Transverse colon (tissue), 4 donors: ENCODE measurements around the gene ARID3C.

Experiments
- EP300 ChIP-seq: sonication (generic); formaldehyde crosslinking; IDR thresholded peaks from one replicate; pipeline ENCODE4 v1.6.1; 2017; ENCODE audit warnings: antibody characterized with exemption, low read depth
- POLR2A ChIP-seq: fragments of 450-650 bp; IDR thresholded peaks from one replicate; pipeline ENCODE4 v1.6.1; 2016; ENCODE audit warnings: antibody characterized with exemption, mild to moderate bottlenecking, moderate library complexity
- POLR2AphosphoS5 ChIP-seq, 3 donors: sonication (generic); formaldehyde crosslinking; IDR thresholded peaks; one replicate each; pipeline ENCODE4 v1.6.1; 2016; ENCODE audit warnings: antibody characterized with exemption in 3 of 3
- TF ChIP-seq, protein P1 (sequence below), 5 experiments: fragments of 200-600 bp in 3 of 5; fragments of 450-650 bp in 2 of 5; sonication (generic) in 3 of 5; IDR thresholded peaks; 1 replicate in 2 of 5; 2 replicates in 3 of 5; pipeline ENCODE4 v1.5.1; 2016 to 2017; ENCODE audit warnings: antibody characterized with exemption in 5 of 5, inconsistent platforms in 3 of 5, mild to moderate bottlenecking in 2 of 5, moderate library complexity in 1 of 5

DNA sequence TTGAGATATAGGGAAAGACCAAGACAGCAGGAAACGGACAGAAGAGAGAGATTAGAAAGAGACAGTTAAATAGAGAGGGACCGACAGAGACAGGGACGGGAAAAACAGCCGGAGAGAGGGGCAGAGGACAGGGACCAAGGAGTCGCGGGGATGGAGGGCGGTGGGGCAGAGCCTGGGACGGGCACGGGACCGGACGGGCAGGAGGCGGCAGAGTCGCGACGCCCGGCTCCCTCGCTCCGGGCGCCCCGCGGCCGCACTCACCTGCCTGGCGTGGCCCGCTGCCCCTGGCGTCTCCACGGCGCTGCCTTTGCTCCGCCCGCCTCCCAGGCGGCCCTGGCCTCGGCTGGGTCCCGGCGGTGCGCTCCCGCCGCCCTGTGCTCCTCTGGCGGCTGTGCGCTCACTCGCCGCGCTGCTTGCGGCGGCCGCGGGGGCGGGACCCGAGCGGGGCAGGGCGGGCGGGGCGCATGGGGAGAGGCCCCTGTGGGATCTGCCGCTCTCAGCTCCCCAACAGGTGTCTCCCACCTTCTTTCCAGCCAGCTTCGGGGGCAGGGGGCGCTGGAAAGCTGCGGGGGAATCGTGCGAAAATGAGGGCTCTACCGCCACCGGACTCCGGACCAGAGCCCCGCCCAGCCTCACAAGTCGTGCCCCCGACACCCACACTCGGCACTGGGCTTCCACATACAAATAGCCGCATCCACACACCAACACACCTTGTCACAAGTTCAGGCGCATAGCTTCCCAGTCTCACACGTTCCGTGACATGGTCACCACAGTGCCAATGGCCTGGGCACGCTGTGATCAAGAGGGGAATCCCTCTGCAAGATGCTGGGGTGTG is at the start of gene ARID3C:
- TF ChIP-seq, protein P1, sequence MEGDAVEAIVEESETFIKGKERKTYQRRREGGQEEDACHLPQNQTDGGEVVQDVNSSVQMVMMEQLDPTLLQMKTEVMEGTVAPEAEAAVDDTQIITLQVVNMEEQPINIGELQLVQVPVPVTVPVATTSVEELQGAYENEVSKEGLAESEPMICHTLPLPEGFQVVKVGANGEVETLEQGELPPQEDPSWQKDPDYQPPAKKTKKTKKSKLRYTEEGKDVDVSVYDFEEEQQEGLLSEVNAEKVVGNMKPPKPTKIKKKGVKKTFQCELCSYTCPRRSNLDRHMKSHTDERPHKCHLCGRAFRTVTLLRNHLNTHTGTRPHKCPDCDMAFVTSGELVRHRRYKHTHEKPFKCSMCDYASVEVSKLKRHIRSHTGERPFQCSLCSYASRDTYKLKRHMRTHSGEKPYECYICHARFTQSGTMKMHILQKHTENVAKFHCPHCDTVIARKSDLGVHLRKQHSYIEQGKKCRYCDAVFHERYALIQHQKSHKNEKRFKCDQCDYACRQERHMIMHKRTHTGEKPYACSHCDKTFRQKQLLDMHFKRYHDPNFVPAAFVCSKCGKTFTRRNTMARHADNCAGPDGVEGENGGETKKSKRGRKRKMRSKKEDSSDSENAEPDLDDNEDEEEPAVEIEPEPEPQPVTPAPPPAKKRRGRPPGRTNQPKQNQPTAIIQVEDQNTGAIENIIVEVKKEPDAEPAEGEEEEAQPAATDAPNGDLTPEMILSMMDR (IDR thresholded peaks at IDR 0.05) = no peak
- TF ChIP-seq POLR2AphosphoS5 (IDR thresholded peaks at IDR 0.05) (no peak), EP300 (no peak), POLR2A (no peak)
